Endometrial microvascular endothelial cells (primary cell): ENCODE data around the gene TMEM263. TPM values are rescaled to one million over a fixed set of nuclear protein-coding genes. Genes with fewer than 3 reads are reported as not detected.

Experiments
- in situ Hi-C: cut with HindIII; loops from 2 replicates; pipeline ENCODE4 v1.10.0; 2017; ENCODE audit warnings: low sequenced_read_pairs, low pct_unique_long_range_greater_than_20kb; ENCODE audit errors: inconsistent ontology term
- total RNA-seq: library from RNA; depleted of rRNA; stranded (reverse); fragments of >200 nt; gene quantifications from one replicate; pipeline ENCODE4 v1.2.3, GENCODE V29; 2015; ENCODE audit errors: inconsistent ontology term

Gene TMEM263
- total RNA-seq, 1 donor from 2014 or later: 57.8 TPM

GRCh38 chr12:107019546-107019945 is 63.8 kb downstream of the TMEM263 start:
- in situ Hi-C loops: no loop called here

Other genes with a start within 250 kb of the TMEM263 start
- 8.4 TPM for gene RIC8B, start 181.2 kb upstream of the TMEM263 start, total RNA-seq
- gene MTERF2, start 31.2 kb downstream of the TMEM263 start, total RNA-seq: 10.6 TPM
- gene CRY1, start 137.6 kb downstream of the TMEM263 start, total RNA-seq: 18.4 TPM